Breast epithelium (tissue), 4 donors: ENCODE data around the gene FOXC2. TPM values are rescaled to one million over a fixed set of nuclear protein-coding genes. Genes with fewer than 3 reads are reported as not detected.
A peak's percentile ranks its signal among the peaks of the same experiment; 100 is the strongest.

ENCODE experiments used
- DNase-seq, 2 donors: peaks; one replicate each; pipeline ENCODE4 v3.0.0-alpha.2; 2019; ENCODE audit warnings: low spot score in 2 of 2
- H3K27ac ChIP-seq, 2 donors: fragments of 200-600 bp; sonication (generic) in 1 of 2; one replicate each; pipeline ENCODE4 v1.5.1; 2016 to 2019; ENCODE audit warnings: mild to moderate bottlenecking in 1 of 2
- H3K27me3 ChIP-seq, 2 donors: fragments of 200-600 bp; sonication (generic) in 1 of 2; one replicate each; pipeline versions ENCODE4 v1.5.1 to v1.6.0; 2017 to 2019; ENCODE audit warnings: control low read depth in 1 of 2, mild to moderate bottlenecking in 1 of 2
- H3K36me3 ChIP-seq: fragments of 200-600 bp; one replicate; pipeline ENCODE4 v1.5.1; 2019
- H3K4me1 ChIP-seq, 2 donors: fragments of 200-600 bp; sonication (generic); one replicate each; pipeline ENCODE4 v1.5.1; 2016 to 2019; ENCODE audit warnings: control low read depth in 1 of 2
- H3K4me3 ChIP-seq, 3 donors: fragments of 200-600 bp; sonication (generic); 1 replicate in 2 of 3; 2 replicates in 1 of 3; pipeline ENCODE4 v1.5.1; 2016 to 2019; ENCODE audit warnings: mild to moderate bottlenecking in 3 of 3, moderate library complexity in 2 of 3
- H3K9me3 ChIP-seq, 2 donors: fragments of 200-600 bp; sonication (generic) in 1 of 2; one replicate each; pipeline ENCODE4 v1.5.1; 2016 to 2019; ENCODE audit warnings: control low read depth in 1 of 2
- POLR2A ChIP-seq: fragments of 450-650 bp; IDR thresholded peaks from one replicate; pipeline ENCODE4 v1.6.1; 2016; ENCODE audit warnings: antibody characterized with exemption, mild to moderate bottlenecking, moderate library complexity
- POLR2AphosphoS5 ChIP-seq, 3 donors: sonication (generic); formaldehyde crosslinking; IDR thresholded peaks; one replicate each; pipeline ENCODE4 v1.6.1; 2017; ENCODE audit warnings: antibody characterized with exemption in 3 of 3
- intact Hi-C: fragments of 100-400 bp; cut with DNase I; formaldehyde crosslinking; loops from one replicate; pipeline ENCODE4 v1.15.1; 2023; ENCODE audit warnings: low total_unique reads
- total RNA-seq, 3 donors: library from RNA; depleted of rRNA; stranded (reverse); fragments of >200 nt; gene quantifications; one replicate each; pipeline ENCODE4 v1.1.0, GENCODE V29; 2016
- TF ChIP-seq, protein P1 (sequence below), 3 donors: fragments of 450-650 bp; IDR thresholded peaks; one replicate each; pipeline ENCODE4 v1.5.1; 2016 to 2017; ENCODE audit warnings: antibody characterized with exemption in 3 of 3, mild to moderate bottlenecking in 3 of 3, moderate library complexity in 3 of 3

FOXC2 gene
- total RNA-seq, 3 donors from 2014 or later: 0.15 to 0.98 (median 0.32) TPM

- Histone ChIP-seq H3K36me3 (no peaks in the 10 kb centered on the region), H3K4me1 (no peaks in the 10 kb centered on the region), H3K9me3 (no peaks in the 10 kb centered on the region), H3K27ac (no peak overlapping the region), H3K27me3 (peaks cover 0 to 81% of the 10 kb centered on the region in 2 donors), H3K4me3 (no peak overlapping the region)
- TF ChIP-seq POLR2AphosphoS5 (IDR thresholded peaks at IDR 0.05): no peak
- TF ChIP-seq, protein P1, sequence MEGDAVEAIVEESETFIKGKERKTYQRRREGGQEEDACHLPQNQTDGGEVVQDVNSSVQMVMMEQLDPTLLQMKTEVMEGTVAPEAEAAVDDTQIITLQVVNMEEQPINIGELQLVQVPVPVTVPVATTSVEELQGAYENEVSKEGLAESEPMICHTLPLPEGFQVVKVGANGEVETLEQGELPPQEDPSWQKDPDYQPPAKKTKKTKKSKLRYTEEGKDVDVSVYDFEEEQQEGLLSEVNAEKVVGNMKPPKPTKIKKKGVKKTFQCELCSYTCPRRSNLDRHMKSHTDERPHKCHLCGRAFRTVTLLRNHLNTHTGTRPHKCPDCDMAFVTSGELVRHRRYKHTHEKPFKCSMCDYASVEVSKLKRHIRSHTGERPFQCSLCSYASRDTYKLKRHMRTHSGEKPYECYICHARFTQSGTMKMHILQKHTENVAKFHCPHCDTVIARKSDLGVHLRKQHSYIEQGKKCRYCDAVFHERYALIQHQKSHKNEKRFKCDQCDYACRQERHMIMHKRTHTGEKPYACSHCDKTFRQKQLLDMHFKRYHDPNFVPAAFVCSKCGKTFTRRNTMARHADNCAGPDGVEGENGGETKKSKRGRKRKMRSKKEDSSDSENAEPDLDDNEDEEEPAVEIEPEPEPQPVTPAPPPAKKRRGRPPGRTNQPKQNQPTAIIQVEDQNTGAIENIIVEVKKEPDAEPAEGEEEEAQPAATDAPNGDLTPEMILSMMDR (IDR thresholded peaks at IDR 0.05): no peak
- no peak for TF ChIP-seq POLR2A
- intact Hi-C loops: no loop called here
- DNase-seq: no peak
Observed at GRCh38 chr16:86577314-86577971, 10.8 kb downstream of the FOXC2 start.

DNA sequence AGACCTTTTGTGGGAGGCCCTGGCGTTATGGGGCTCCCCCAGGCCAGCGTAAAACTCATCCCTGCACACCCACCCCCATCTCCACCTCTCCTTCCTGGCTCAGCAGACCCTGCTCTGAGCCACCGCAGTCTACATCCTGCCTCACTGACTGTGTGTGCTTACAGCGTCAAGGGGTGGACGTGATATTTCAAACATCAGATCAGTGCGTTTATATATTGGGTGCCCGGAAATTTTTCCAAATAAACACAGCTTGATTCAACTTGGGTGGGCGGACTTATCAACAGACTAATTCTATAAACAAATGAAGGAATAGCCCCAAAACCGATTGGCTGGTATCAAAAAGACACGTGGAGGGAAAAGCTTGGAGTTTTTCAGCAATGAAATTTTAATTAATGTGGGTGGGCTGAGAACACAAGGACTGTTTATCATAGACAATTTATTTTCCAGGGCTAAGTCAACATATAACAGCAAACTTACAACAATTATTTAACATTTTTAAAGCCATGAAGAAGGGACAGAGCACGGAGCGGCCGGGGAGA is 11.5 kb downstream of the FOXC2 start, which contains the start of gene FOXL1:
TSS of gene FOXL1 (plus strand) at position 489 of the 539 bp plus-strand sequence. CDS start 175 bp downstream, outside the sequence.
- peak within 1 kb of the TSS; percentile 4 to 57 (median 23) for H3K4me3 ChIP-seq

DNA sequence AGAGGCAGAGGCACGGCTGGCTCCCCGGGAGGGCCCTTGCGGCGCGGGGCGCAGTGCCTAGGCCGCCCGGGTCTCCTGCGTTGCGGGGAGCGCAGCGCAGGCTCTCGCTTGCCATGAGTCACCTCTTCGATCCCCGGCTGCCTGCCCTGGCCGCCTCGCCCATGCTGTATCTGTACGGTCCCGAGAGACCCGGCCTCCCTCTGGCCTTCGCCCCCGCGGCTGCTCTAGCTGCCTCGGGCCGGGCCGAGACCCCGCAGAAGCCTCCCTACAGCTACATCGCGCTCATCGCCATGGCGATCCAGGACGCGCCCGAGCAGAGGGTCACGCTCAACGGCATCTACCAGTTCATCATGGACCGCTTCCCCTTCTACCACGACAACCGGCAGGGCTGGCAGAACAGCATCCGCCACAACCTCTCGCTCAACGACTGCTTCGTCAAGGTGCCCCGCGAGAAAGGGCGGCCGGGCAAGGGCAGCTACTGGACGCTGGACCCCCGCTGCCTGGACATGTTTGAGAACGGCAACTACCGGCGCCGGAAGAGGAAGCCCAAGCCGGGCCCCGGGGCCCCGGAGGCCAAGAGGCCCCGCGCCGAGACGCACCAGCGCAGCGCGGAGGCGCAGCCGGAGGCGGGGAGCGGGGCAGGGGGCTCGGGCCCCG is 12.1 kb downstream of the FOXC2 start:
- Histone ChIP-seq H3K4me1 (no peaks in the 10 kb centered on the region), H3K9me3 (no peaks in the 10 kb centered on the region), H3K27ac (peak overlapping the region in 1 of 2 donors; percentile 51), H3K27me3 (peaks cover 0 to 68% of the 10 kb centered on the region in 2 donors), H3K4me3 (peak overlapping the region; percentile 4 to 57 (median 23)), H3K36me3 (no peaks in the 10 kb centered on the region)
- intact Hi-C loops: no loop called here
- TF ChIP-seq, protein P1 (IDR thresholded peaks at IDR 0.05): no peak
- TF ChIP-seq POLR2A (no peak), POLR2AphosphoS5 (IDR thresholded peaks at IDR 0.05) (no peak)
- DNase-seq: no peak

More for the DNA sequence above, 11.5 kb downstream of the FOXC2 start, which contains the start of gene FOXL1:
- no peak for DNase-seq
- peaks cover 0 to 74% of the 10 kb centered on the region in 2 donors for H3K27me3 ChIP-seq
- no peaks in the 10 kb centered on the region for H3K9me3 ChIP-seq
- TF ChIP-seq, protein P1 (IDR thresholded peaks at IDR 0.05): no peak
- no peak for TF ChIP-seq POLR2AphosphoS5 (IDR thresholded peaks at IDR 0.05)
- no peak for TF ChIP-seq POLR2A
- H3K27ac ChIP-seq: peak within 1 kb of the TSS in 1 of 2 donors; percentile 51
- intact Hi-C loops: no loop called here
- no peaks in the 10 kb centered on the region for H3K36me3 ChIP-seq
- no peaks in the 10 kb centered on the region for H3K4me1 ChIP-seq

DNA sequence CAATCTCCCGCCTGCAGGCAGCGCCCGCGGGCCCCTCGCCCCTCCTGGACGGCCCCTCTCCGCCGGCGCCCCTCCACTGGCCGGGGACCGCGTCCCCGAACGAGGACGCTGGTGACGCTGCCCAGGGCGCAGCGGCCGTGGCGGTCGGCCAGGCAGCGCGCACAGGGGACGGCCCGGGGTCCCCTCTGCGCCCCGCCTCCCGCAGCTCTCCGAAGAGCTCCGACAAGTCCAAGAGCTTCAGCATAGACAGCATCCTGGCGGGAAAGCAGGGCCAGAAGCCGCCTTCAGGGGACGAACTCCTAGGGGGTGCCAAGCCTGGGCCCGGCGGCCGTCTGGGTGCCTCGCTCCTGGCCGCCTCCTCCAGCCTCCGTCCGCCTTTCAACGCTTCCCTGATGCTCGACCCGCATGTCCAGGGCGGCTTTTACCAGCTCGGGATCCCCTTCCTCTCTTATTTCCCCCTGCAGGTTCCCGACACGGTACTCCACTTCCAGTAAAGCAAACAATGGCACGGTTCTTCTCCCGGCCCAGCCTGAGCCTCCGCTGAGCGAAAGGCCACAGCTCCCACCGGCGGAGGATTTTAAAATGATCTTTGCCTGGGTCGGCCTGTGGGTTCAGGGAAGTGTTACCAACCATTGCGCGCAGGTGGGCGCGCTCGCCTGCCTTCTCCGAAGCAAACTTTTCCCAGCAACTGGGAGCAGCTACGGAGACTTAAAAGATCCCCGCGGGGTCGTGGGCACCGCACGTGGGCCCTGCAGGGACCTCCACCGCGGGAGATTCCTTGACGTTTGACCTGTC is 12.8 kb downstream of the FOXC2 start:
- H3K36me3 ChIP-seq: no peaks in the 10 kb centered on the region
- no peaks in the 10 kb centered on the region for H3K9me3 ChIP-seq
- H3K27ac ChIP-seq: peak overlapping the region in 1 of 2 donors; percentile 51
- peak overlapping the region; percentile 4 to 57 (median 23) for H3K4me3 ChIP-seq
- intact Hi-C loops: no loop called here
- TF ChIP-seq POLR2AphosphoS5 (IDR thresholded peaks at IDR 0.05): no peak
- TF ChIP-seq POLR2A: no peak
- TF ChIP-seq, protein P1 (IDR thresholded peaks at IDR 0.05): no peak
- H3K27me3 ChIP-seq: peaks cover 0 to 65% of the 10 kb centered on the region in 2 donors
- no peak for DNase-seq
- no peaks in the 10 kb centered on the region for H3K4me1 ChIP-seq
